PC-9 (cell line): ENCODE measurements around the gene DPP10. TPM values are rescaled to one million over a fixed set of nuclear protein-coding genes. Genes with fewer than 3 reads are reported as not detected.

Experiments
- BruUV-seq: library from RNA; stranded (reverse); fragments of 400-500 nt; replicated peaks from 2 replicates; lab custom pipeline; 2021; lab: Mats Ljungman, UMichigan
- CTCF ChIA-PET: fragments of 300-600 bp; sonication (Branson Sonifier 250); formaldehyde crosslinking; loops from one replicate; lab custom pipeline; 2022; ENCODE audit warnings: antibody characterized with exemption; lab: Charles Lee
- POLR2A ChIA-PET: fragments of 300-600 bp; sonication (Branson Sonifier 250); formaldehyde crosslinking; loops from one replicate; lab custom pipeline; 2022; ENCODE audit warnings: antibody characterized with exemption; ENCODE audit not compliant: unreplicated experiment; lab: Charles Lee
- DNase-seq, 2 experiments: peaks; one replicate each; pipeline versions ENCODE4 v3.0.0 to v3.0.0-alpha.2; 2015 to 2022; ENCODE audit warnings: mixed read lengths in 1 of 2
- H2AFZ ChIP-seq: fragments of 200-600 bp; sonication (generic); 2 replicates; pipeline ENCODE4 v1.8.1; 2017; ENCODE audit warnings: antibody characterized with exemption
- H3F3A ChIP-seq: fragments of 200-600 bp; sonication (generic); 2 replicates; pipeline ENCODE4 v1.8.1; 2017; ENCODE audit warnings: antibody characterized with exemption, mild to moderate bottlenecking, low read depth; ENCODE audit not compliant: insufficient read depth
- H3K27ac ChIP-seq: fragments of 200-600 bp; sonication (generic); 2 replicates; pipeline ENCODE4 v1.6.1; 2016; ENCODE audit warnings: mixed run types
- H3K27me3 ChIP-seq: fragments of 200-600 bp; sonication (generic); 2 replicates; pipeline ENCODE4 v1.6.1; 2016; ENCODE audit warnings: low read depth, mixed run types; ENCODE audit not compliant: insufficient read depth
- H3K36me3 ChIP-seq: fragments of 200-600 bp; sonication (generic); 2 replicates; pipeline ENCODE4 v1.6.1; 2016; ENCODE audit warnings: low read depth, mixed run types
- H3K4me1 ChIP-seq: fragments of 200-600 bp; sonication (generic); replicated peaks from 2 replicates; pipeline ENCODE4 v1.6.1; 2016; ENCODE audit warnings: mixed run types; ENCODE audit not compliant: insufficient read depth
- H3K4me2 ChIP-seq: fragments of 200-600 bp; sonication (generic); 2 replicates; pipeline ENCODE4 v1.6.1; 2017; ENCODE audit warnings: mixed run types
- H3K4me3 ChIP-seq: fragments of 200-600 bp; sonication (generic); 2 replicates; pipeline ENCODE4 v1.6.1; 2016; ENCODE audit warnings: mixed run types
- H3K79me2 ChIP-seq: fragments of 200-600 bp; sonication (generic); 2 replicates; pipeline ENCODE4 v1.6.1; 2017; ENCODE audit warnings: low read depth, mixed run types
- H3K9me2 ChIP-seq: fragments of 200-600 bp; sonication (generic); 2 replicates; pipeline ENCODE4 v1.8.1; 2017; ENCODE audit warnings: mild to moderate bottlenecking; ENCODE audit not compliant: insufficient read depth
- H3K9me3 ChIP-seq: fragments of 200-600 bp; sonication (generic); 2 replicates; pipeline ENCODE4 v1.8.1; 2016; ENCODE audit warnings: low read depth; ENCODE audit not compliant: insufficient read depth
- H4K20me1 ChIP-seq: fragments of 200-600 bp; sonication (generic); 2 replicates; pipeline ENCODE4 v1.8.1; 2017; ENCODE audit not compliant: insufficient read depth
- CTCF ChIP-seq: fragments of 200-600 bp; sonication (generic); conservative IDR thresholded peaks from 2 replicates; pipeline ENCODE4 v1.6.1; 2017; ENCODE audit warnings: mixed run types, antibody characterized with exemption, mild to moderate bottlenecking, moderate library complexity
- EZH2 ChIP-seq: fragments of 200-600 bp; sonication (generic); IDR thresholded peaks from 2 replicates; pipeline ENCODE4 v1.8.0; 2017; ENCODE audit warnings: antibody characterized with exemption, low read depth
- intact Hi-C: fragments of 100-400 bp; cut with micrococcal nuclease; formaldehyde crosslinking; loops from one replicate; pipeline ENCODE4 v1.10.0; 2022; ENCODE audit not compliant: unreplicated experiment
- total RNA-seq: library from RNA; stranded (reverse); gene quantifications from 2 replicates; pipeline ENCODE4 v1.2.3, GENCODE V29; 2021

DPP10 gene
- total RNA-seq, 1 experiment from 2014 or later: not detected

DNA sequence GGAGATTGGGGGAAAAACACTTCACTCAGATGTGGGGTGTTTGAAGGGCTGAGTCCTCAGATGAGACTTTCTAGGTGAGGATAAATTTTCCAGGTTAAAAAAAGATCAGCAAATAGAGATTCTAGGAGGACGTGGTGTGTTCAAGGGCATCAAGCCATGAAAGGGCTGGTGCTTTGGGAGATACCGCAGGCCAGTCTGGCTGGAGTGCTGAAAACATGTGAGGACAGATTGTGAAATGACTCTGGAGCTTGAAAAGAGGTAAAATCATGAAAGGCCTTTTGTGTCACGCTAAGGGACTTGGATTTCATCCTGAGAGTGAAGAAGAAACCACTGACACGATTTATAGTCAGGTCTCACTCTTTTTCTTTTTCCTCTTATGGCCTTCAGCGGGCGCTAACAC is 320.5 kb downstream of the DPP10 start:
- H3K27me3 ChIP-seq: no peaks in the 10 kb centered on the region; the same call in 1 of the 2 replicates
- no peaks in the 10 kb centered on the region for H3K36me3 ChIP-seq
- intact Hi-C loops: no loop called here
- H3K27ac ChIP-seq: no peak overlapping the region
- H3F3A ChIP-seq: no peaks in the 10 kb centered on the region
- no peaks in the 10 kb centered on the region for H3K9me2 ChIP-seq
- H2AFZ ChIP-seq: no peak overlapping the region
- ChIA-PET CTCF (no interaction called here), POLR2A (no interaction called here)
- H4K20me1 ChIP-seq: no peaks in the 10 kb centered on the region
- no TSS peak for BruUV-seq
- H3K4me2 ChIP-seq: no peak overlapping the region
- no peaks in the 10 kb centered on the region for H3K4me1 ChIP-seq
- H3K79me2 ChIP-seq: no peaks in the 10 kb centered on the region
- no peaks in the 10 kb centered on the region for H3K9me3 ChIP-seq
- TF ChIP-seq CTCF (no peak), EZH2 (no peak)
- DNase-seq: no peak
- no peak overlapping the region for H3K4me3 ChIP-seq

GRCh38 chr2:114769110-114769509 is 326.7 kb downstream of the DPP10 start:
- no peak for TF ChIP-seq CTCF
- TF ChIP-seq EZH2: no peak
- no peaks in the 10 kb centered on the region for H3K9me2 ChIP-seq
- CTCF ChIA-PET: no interaction called here
- H3K4me1 ChIP-seq: no peaks in the 10 kb centered on the region
- H3K9me3 ChIP-seq: no peaks in the 10 kb centered on the region
- no peak overlapping the region for H2AFZ ChIP-seq
- no peak overlapping the region for H3K4me3 ChIP-seq
- no peaks in the 10 kb centered on the region for H3K36me3 ChIP-seq
- H3K27ac ChIP-seq: no peak overlapping the region
- H3K27me3 ChIP-seq: peaks cover 8% of the 10 kb centered on the region
- H3F3A ChIP-seq: no peaks in the 10 kb centered on the region
- POLR2A ChIA-PET: no interaction called here
- H3K4me2 ChIP-seq: no peak overlapping the region
- no peaks in the 10 kb centered on the region for H3K79me2 ChIP-seq
- no peak for DNase-seq
- no peaks in the 10 kb centered on the region for H4K20me1 ChIP-seq
- intact Hi-C loops: no loop called here
- BruUV-seq: no TSS peak

- Histone ChIP-seq H4K20me1 (no peaks in the 10 kb centered on the region), H3K4me3 (no peak overlapping the region), H3F3A (no peaks in the 10 kb centered on the region), H2AFZ (no peak overlapping the region), H3K9me2 (no peaks in the 10 kb centered on the region), H3K27ac (no peak overlapping the region), H3K4me2 (no peak overlapping the region), H3K27me3 (peaks cover 8% of the 10 kb centered on the region), H3K36me3 (no peaks in the 10 kb centered on the region), H3K79me2 (no peaks in the 10 kb centered on the region), H3K9me3 (no peaks in the 10 kb centered on the region), H3K4me1 (no peaks in the 10 kb centered on the region)
- TF ChIP-seq CTCF (no peak), EZH2 (no peak)
- POLR2A ChIA-PET: no interaction called here
- no TSS peak for BruUV-seq
- intact Hi-C loops: no loop called here
- no peak for DNase-seq
- CTCF ChIA-PET: no interaction called here
These were observed 327.6 kb downstream of the DPP10 start for GRCh38 chr2:114769991-114770390.
